AG04450 (cell line): ENCODE results near the gene DCST2. TPM values are rescaled to one million over a fixed set of nuclear protein-coding genes. Genes with fewer than 3 reads are reported as not detected.
A peak's percentile ranks its signal among the peaks of the same experiment; 100 is the strongest.

ENCODE experiments used
- CTCF ChIA-PET: fragments of 300-600, 350-600 bp; formaldehyde crosslinking; extraction: SDS; loops from one replicate; lab custom pipeline; 2022; ENCODE audit warnings: antibody characterized with exemption, inconsistent platforms; lab: Charles Lee
- POLR2A ChIA-PET: fragments of 350-600 bp; formaldehyde crosslinking; extraction: SDS; loops from one replicate; lab custom pipeline; 2021; ENCODE audit warnings: antibody characterized with exemption, inconsistent platforms; lab: Yijun Ruan, JAX
- DNase-seq: peaks from one replicate; pipeline ENCODE4 v3.0.0-alpha.2; 2011; ENCODE audit warnings: low read depth, low spot score
- H3K27ac ChIP-seq: one replicate; pipeline ENCODE4 v1.5.1; 2012; ENCODE audit warnings: low read depth, low read length, control low read depth
- H3K27me3 ChIP-seq: one replicate; pipeline ENCODE4 v1.6.0; 2012; ENCODE audit warnings: low read length; ENCODE audit not compliant: control insufficient read depth, insufficient read depth
- H3K4me3 ChIP-seq: 2 replicates; pipeline ENCODE4 v1.5.1; 2011; ENCODE audit warnings: mild to moderate bottlenecking, low read depth, low read length, control low read depth
- H3K9me3 ChIP-seq: 2 replicates; pipeline ENCODE4 v1.5.1; 2012; ENCODE audit warnings: low read length; ENCODE audit not compliant: control insufficient read depth, insufficient read depth
- polyA plus RNA-seq: library from polyadenylated mRNA; depleted of rRNA; stranded (reverse); fragments of >200 nt; gene quantifications from 2 replicates; pipeline ENCODE4 v1.2.3, GENCODE V29; 2011; rRNA removed
- small RNA-seq: library from RNA; depleted of rRNA; stranded (forward); fragments of <200 nt; gene quantifications from one replicate; pipeline ENCODE3, GENCODE V24; 2012; ENCODE audit warnings: low read depth; ENCODE audit not compliant: insufficient read length
- TF ChIP-seq, protein P1 (sequence below): IDR thresholded peaks from 2 replicates; pipeline ENCODE4 v1.5.1; 2011; ENCODE audit warnings: low read depth, low read length, control low read depth, inconsistent platforms

The DCST2 gene
- polyA plus RNA-seq, 1 experiment, result 0.07 TPM

DNA sequence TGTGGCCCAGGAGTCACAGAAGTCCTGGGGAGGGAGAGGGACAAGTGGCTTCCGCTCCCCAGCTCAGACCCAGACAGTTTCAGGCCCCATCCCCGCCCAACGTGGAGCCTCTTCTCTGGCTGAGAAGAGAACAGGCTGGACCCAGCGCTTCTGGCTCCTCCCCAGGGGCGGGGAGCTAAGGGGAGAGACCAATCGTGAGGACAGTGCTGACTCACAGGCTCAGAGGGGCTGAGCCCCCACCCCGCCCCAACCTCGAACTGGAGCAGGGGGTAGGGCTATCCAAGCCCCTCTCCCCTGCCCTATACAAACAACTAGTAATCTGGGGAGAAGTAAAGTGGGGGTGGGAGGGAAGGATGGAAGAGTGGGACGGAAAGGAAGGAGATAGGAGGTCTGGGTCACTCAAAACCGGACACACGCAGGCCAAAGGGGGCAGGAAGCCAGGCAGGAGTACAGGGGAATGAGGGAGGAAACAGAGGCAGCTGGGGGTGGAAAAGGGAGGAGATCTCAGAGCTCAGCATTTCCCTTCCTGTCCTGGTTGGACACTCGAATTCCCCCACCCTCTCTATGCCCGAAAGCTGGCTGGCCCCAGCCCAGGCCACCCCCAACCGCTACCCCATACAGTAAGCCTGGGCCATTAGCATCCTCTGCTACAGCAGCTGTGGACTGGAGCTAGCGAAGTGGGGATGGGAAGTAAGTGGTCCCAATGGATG, 62.8 kb downstream of the DCST2 start, which contains the start of gene SHC1:
Gene SHC1 (minus strand): TSS at position 117 of the 710 bp plus-strand sequence. CDS start 221 bp downstream, outside the sequence.
- Histone ChIP-seq H3K27me3 (no peaks in the 10 kb centered on the region), H3K27ac (peak within 1 kb of the TSS; percentile 90), H3K4me3 (peak within 1 kb of the TSS; percentile 61), H3K9me3 (peaks cover 3% of the 10 kb centered on the region; the same call in 1 of the 2 replicates)
- peak; percentile 76 for DNase-seq
- TF ChIP-seq, protein P1, sequence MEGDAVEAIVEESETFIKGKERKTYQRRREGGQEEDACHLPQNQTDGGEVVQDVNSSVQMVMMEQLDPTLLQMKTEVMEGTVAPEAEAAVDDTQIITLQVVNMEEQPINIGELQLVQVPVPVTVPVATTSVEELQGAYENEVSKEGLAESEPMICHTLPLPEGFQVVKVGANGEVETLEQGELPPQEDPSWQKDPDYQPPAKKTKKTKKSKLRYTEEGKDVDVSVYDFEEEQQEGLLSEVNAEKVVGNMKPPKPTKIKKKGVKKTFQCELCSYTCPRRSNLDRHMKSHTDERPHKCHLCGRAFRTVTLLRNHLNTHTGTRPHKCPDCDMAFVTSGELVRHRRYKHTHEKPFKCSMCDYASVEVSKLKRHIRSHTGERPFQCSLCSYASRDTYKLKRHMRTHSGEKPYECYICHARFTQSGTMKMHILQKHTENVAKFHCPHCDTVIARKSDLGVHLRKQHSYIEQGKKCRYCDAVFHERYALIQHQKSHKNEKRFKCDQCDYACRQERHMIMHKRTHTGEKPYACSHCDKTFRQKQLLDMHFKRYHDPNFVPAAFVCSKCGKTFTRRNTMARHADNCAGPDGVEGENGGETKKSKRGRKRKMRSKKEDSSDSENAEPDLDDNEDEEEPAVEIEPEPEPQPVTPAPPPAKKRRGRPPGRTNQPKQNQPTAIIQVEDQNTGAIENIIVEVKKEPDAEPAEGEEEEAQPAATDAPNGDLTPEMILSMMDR, result no peak
- CTCF ChIA-PET, result interaction anchor here (1.0 to 4.4 kb wide), 8 partner anchors 9 to 411 kb away, joined by 3 to 19 read pairs (median 7); partner anchors contain the start of genes ADAM15, KRTCAP2, PBXIP1 and PYGO2
- POLR2A ChIA-PET, result interaction anchor here (0.6 to 5.0 kb wide), 15 partner anchors 9 to 202 kb away, joined by 3 to 59 read pairs (median 5); partner anchors contain the start of genes ADAM15, FLAD1, KRTCAP2 and LENEP

DNA sequence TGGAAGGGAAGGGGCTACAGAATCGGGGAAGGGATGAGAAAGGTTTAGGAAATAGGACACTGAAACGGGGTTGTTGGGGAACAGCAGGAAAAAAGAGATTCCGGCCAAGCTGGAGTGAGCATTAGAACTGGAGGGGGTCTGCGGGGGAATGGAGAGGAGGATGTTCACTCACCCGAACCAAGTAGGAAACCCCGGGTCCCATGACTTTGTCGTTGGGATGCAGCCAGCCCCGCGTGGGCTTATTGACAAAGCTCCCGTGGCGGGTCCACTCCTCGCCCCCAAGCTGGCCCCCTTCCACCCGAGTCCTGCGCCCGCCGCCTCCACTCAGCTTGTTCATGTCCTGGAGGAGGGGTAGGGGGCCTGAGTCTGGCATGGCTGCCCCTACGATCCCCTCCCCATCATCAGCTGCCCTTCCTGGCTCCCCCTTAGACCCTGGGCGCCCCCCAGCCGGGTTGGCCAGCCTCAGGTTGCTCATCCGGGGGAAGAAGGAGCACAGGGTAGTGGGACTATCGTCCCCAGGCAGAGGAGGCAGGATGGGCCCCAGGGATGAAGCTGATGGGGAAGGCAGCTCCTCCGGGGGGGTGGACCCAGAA, 63.6 kb downstream of the DCST2 start:
- peak overlapping the region; percentile 52 for H3K27ac ChIP-seq
- H3K9me3 ChIP-seq, result peaks cover 3% of the 10 kb centered on the region; the same call in 1 of the 2 replicates
- DNase-seq, result no peak
- ChIA-PET POLR2A (interaction anchor here (0.6 to 5.0 kb wide), 12 partner anchors 8 to 203 kb away, joined by 3 to 59 read pairs (median 8); partner anchors contain the start of genes FLAD1, KRTCAP2, LENEP and PBXIP1), CTCF (interaction anchor here (1.0 to 4.4 kb wide), 7 partner anchors 9 to 203 kb away, joined by 3 to 19 read pairs (median 7); partner anchors contain the start of genes ADAM15, KRTCAP2, PBXIP1 and PYGO2)
- peak overlapping the region; percentile 61 for H3K4me3 ChIP-seq
- TF ChIP-seq, protein P1, result no peak
- no peaks in the 10 kb centered on the region for H3K27me3 ChIP-seq

DNA sequence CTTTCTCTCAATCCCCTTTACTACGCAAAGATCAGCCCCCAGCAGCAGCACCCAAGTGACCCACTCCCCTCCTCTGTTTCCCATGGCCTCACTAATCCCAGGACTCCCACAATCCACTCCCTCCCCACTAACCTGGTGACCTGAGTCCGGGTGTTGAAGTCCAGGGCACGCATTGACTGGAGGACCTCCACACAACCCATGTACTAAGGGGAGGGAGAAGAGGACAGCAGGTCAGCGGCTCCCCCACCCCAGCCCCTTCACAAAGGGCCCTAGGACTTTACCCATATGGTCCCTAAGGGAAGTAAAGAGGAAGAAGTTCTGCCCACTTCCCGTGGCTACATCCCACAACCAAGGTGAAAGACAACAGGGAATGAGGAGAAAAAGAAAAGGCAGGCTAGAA, 64.3 kb downstream of the DCST2 start:
- H3K4me3 ChIP-seq, result peak overlapping the region; percentile 61
- peaks cover 3% of the 10 kb centered on the region; the same call in 1 of the 2 replicates for H3K9me3 ChIP-seq
- POLR2A ChIA-PET, result interaction anchor here (0.5 to 5.0 kb wide), 5 partner anchors 8 to 26 kb away, joined by 3 to 59 read pairs (median 9); partner anchors contain the start of genes PBXIP1 and PYGO2
- TF ChIP-seq, protein P1, result no peak
- no peak for DNase-seq
- CTCF ChIA-PET, result interaction anchor here (0.5 to 4.4 kb wide), 3 partner anchors 26 to 48 kb away, joined by 3 to 19 read pairs (median 7); no protein-coding TSS in a partner anchor
- no peak overlapping the region for H3K27ac ChIP-seq
- H3K27me3 ChIP-seq, result no peaks in the 10 kb centered on the region

DNA sequence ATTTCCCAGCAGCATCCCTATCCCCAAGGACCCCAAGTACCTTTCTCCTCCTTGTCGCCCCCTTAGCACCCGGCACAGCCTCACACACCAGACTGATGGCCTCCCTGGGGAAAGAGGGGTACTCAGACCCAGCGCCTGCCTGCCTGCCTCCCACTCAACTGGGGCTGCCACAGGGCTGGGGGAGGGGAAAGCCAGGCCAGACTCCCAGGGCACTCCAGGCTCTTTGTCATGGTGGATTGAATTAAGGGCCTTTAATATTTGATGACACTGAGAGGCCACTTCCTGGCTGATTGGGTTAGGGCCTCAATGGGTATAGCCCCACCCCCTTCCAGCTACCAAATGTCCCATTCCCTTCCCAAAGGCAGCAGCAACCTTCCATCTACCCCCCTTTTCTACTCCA, 64.8 kb downstream of the DCST2 start:
- DNase-seq, result no peak
- TF ChIP-seq, protein P1, result no peak
- POLR2A ChIA-PET, result no interaction called here
- Histone ChIP-seq H3K27ac (no peak overlapping the region), H3K4me3 (peak overlapping the region; percentile 61), H3K9me3 (peaks cover 3% of the 10 kb centered on the region; the same call in 1 of the 2 replicates), H3K27me3 (no peaks in the 10 kb centered on the region)
- CTCF ChIA-PET, result interaction anchor here (0.5 to 4.4 kb wide), 2 partner anchors 27 to 49 kb away, joined by 3 to 19 read pairs; no protein-coding TSS in a partner anchor

Small RNAs within 50 kb of the gene (small RNA-seq; reads per million reads assigned to genes)
- not detected for gene MIR4258

Other genes starting within 250 kb of the DCST2 start
- gene KCNN3, start 163.5 kb downstream of the DCST2 start, polyA plus RNA-seq, result 0.02 and 0.09 TPM in 2 replicates
- gene PMVK, start 97.1 kb downstream of the DCST2 start, polyA plus RNA-seq, result 21.0 and 24.7 TPM in 2 replicates
- 72.2 and 87.1 TPM in 2 replicates for gene PBXIP1, start 77.7 kb downstream of the DCST2 start, polyA plus RNA-seq
- 18.1 and 19.3 TPM in 2 replicates for gene PYGO2, start 72.0 kb downstream of the DCST2 start, polyA plus RNA-seq
- gene SHC1, start 63.0 kb downstream of the DCST2 start, polyA plus RNA-seq, result 371 and 409 TPM in 2 replicates
- 66.4 and 81.3 TPM in 2 replicates for gene CKS1B, start 59.1 kb downstream of the DCST2 start, polyA plus RNA-seq
- 21.1 and 30.2 TPM in 2 replicates for gene FLAD1, start 50.4 kb downstream of the DCST2 start, polyA plus RNA-seq
- 0.21 TPM in 1 of 2 replicates, not detected in the other for gene LENEP, start 40.2 kb downstream of the DCST2 start, polyA plus RNA-seq
- gene ZBTB7B, start 31.0 kb downstream of the DCST2 start, polyA plus RNA-seq, result 8.7 and 12.7 TPM in 2 replicates
- gene DCST1, start within 50 bp of the DCST2 start, polyA plus RNA-seq, result not detected in 2 replicates
- gene ADAM15, start 17.5 kb upstream of the DCST2 start, polyA plus RNA-seq, result 25.9 and 37.5 TPM in 2 replicates
- gene EFNA4, start 30.0 kb upstream of the DCST2 start, polyA plus RNA-seq, result 10.1 and 12.9 TPM in 2 replicates
- gene EFNA3, start 45.1 kb upstream of the DCST2 start, polyA plus RNA-seq, result 0.51 and 0.56 TPM in 2 replicates
- 1.1 and 1.4 TPM in 2 replicates for gene EFNA1, start 94.1 kb upstream of the DCST2 start, polyA plus RNA-seq
- gene SLC50A1, start 102.1 kb upstream of the DCST2 start, polyA plus RNA-seq, result 29.5 and 31.4 TPM in 2 replicates
- gene DPM3, start 106.8 kb upstream of the DCST2 start, polyA plus RNA-seq, result 16.8 and 35.6 TPM in 2 replicates
- 102 and 131 TPM in 2 replicates for gene KRTCAP2, start 139.5 kb upstream of the DCST2 start, polyA plus RNA-seq
- 2.9 and 3.8 TPM in 2 replicates for gene TRIM46, start 140.1 kb upstream of the DCST2 start, polyA plus RNA-seq
- 32.5 and 34.6 TPM in 2 replicates for gene THBS3, start 174.1 kb upstream of the DCST2 start, polyA plus RNA-seq
- gene MTX1, start 174.9 kb upstream of the DCST2 start, polyA plus RNA-seq, result 44.6 and 62.3 TPM in 2 replicates
- gene ENTREP3, start 221.7 kb upstream of the DCST2 start, polyA plus RNA-seq, result 10.2 and 12.3 TPM in 2 replicates
- 104 and 115 TPM in 2 replicates for gene SCAMP3, start 228.6 kb upstream of the DCST2 start, polyA plus RNA-seq
- gene CLK2, start 239.7 kb upstream of the DCST2 start, polyA plus RNA-seq, result 40.5 and 42.6 TPM in 2 replicates
- gene HCN3, start 243.7 kb upstream of the DCST2 start, polyA plus RNA-seq, result 1.5 and 1.7 TPM in 2 replicates